ENCODE measurements around the gene MDN1.

GRCh38 chr6:89706121-89706520, 113.5 kb downstream of the MDN1 start:
- no peak for TF ChIP-seq RFX5 (IDR thresholded peaks at IDR 0.05; ENCODE audit: borderline replicate concordance, low read depth, low read length)
- no peak for TF ChIP-seq EP300 (IDR thresholded peaks at IDR 0.05; ENCODE audit: borderline replicate concordance in 1 of 2, low read depth in 2 of 2, low read length in 2 of 2)
- no peak for TF ChIP-seq CTCF (IDR thresholded peaks at IDR 0.05; ENCODE audit: control extremely low read depth in 1 of 3, insufficient read depth in 1 of 3, low read depth in 1 of 3, low read length in 3 of 3)
- TF ChIP-seq YY1 (IDR thresholded peaks at IDR 0.05; ENCODE audit: low read depth, low read length) = no peak
- TF ChIP-seq SIN3A (conservative IDR thresholded peaks at IDR 0.05 in 1 of 2, IDR thresholded peaks at IDR 0.05 in 1 of 2; ENCODE audit: low read depth in 1 of 2, low read length in 2 of 2) = no peak
- no peak for TF ChIP-seq POLR2AphosphoS5 (IDR thresholded peaks at IDR 0.05; ENCODE audit: low read depth, low read length)
- TF ChIP-seq RNF2 (IDR thresholded peaks at IDR 0.05; ENCODE audit: borderline replicate concordance, low read depth, low read length, missing control alignments, poor library complexity, severe bottlenecking) = no peak
- TF ChIP-seq POLR2A (IDR thresholded peaks at IDR 0.05; ENCODE audit: control extremely low read depth in 1 of 2, low read depth in 2 of 2, low read length in 2 of 2) = no peak
- TF ChIP-seq TAF1 (IDR thresholded peaks at IDR 0.05; ENCODE audit: low read depth, low read length) = no peak
- TF ChIP-seq CEBPB (IDR thresholded peaks at IDR 0.05; ENCODE audit: low read depth, low read length) = no peak
- no peak for TF ChIP-seq HDAC6 (IDR thresholded peaks at IDR 0.05; ENCODE audit: low read depth, low read length)
- TF ChIP-seq, protein P1, sequence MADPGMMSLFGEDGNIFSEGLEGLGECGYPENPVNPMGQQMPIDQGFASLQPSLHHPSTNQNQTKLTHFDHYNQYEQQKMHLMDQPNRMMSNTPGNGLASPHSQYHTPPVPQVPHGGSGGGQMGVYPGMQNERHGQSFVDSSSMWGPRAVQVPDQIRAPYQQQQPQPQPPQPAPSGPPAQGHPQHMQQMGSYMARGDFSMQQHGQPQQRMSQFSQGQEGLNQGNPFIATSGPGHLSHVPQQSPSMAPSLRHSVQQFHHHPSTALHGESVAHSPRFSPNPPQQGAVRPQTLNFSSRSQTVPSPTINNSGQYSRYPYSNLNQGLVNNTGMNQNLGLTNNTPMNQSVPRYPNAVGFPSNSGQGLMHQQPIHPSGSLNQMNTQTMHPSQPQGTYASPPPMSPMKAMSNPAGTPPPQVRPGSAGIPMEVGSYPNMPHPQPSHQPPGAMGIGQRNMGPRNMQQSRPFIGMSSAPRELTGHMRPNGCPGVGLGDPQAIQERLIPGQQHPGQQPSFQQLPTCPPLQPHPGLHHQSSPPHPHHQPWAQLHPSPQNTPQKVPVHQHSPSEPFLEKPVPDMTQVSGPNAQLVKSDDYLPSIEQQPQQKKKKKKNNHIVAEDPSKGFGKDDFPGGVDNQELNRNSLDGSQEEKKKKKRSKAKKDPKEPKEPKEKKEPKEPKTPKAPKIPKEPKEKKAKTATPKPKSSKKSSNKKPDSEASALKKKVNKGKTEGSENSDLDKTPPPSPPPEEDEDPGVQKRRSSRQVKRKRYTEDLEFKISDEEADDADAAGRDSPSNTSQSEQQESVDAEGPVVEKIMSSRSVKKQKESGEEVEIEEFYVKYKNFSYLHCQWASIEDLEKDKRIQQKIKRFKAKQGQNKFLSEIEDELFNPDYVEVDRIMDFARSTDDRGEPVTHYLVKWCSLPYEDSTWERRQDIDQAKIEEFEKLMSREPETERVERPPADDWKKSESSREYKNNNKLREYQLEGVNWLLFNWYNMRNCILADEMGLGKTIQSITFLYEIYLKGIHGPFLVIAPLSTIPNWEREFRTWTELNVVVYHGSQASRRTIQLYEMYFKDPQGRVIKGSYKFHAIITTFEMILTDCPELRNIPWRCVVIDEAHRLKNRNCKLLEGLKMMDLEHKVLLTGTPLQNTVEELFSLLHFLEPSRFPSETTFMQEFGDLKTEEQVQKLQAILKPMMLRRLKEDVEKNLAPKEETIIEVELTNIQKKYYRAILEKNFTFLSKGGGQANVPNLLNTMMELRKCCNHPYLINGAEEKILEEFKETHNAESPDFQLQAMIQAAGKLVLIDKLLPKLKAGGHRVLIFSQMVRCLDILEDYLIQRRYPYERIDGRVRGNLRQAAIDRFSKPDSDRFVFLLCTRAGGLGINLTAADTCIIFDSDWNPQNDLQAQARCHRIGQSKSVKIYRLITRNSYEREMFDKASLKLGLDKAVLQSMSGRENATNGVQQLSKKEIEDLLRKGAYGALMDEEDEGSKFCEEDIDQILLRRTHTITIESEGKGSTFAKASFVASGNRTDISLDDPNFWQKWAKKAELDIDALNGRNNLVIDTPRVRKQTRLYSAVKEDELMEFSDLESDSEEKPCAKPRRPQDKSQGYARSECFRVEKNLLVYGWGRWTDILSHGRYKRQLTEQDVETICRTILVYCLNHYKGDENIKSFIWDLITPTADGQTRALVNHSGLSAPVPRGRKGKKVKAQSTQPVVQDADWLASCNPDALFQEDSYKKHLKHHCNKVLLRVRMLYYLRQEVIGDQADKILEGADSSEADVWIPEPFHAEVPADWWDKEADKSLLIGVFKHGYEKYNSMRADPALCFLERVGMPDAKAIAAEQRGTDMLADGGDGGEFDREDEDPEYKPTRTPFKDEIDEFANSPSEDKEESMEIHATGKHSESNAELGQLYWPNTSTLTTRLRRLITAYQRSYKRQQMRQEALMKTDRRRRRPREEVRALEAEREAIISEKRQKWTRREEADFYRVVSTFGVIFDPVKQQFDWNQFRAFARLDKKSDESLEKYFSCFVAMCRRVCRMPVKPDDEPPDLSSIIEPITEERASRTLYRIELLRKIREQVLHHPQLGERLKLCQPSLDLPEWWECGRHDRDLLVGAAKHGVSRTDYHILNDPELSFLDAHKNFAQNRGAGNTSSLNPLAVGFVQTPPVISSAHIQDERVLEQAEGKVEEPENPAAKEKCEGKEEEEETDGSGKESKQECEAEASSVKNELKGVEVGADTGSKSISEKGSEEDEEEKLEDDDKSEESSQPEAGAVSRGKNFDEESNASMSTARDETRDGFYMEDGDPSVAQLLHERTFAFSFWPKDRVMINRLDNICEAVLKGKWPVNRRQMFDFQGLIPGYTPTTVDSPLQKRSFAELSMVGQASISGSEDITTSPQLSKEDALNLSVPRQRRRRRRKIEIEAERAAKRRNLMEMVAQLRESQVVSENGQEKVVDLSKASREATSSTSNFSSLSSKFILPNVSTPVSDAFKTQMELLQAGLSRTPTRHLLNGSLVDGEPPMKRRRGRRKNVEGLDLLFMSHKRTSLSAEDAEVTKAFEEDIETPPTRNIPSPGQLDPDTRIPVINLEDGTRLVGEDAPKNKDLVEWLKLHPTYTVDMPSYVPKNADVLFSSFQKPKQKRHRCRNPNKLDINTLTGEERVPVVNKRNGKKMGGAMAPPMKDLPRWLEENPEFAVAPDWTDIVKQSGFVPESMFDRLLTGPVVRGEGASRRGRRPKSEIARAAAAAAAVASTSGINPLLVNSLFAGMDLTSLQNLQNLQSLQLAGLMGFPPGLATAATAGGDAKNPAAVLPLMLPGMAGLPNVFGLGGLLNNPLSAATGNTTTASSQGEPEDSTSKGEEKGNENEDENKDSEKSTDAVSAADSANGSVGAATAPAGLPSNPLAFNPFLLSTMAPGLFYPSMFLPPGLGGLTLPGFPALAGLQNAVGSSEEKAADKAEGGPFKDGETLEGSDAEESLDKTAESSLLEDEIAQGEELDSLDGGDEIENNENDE (IDR thresholded peaks at IDR 0.05; ENCODE audit: insufficient replicate concordance, low read length) = no peak
- TF ChIP-seq EGR1 (IDR thresholded peaks at IDR 0.05; ENCODE audit: borderline replicate concordance, low read depth, low read length) = no peak
